GM23338 (cell line): ENCODE data around the gene THSD4.

Source experiments
- CTCF ChIP-seq, 2 experiments: fragments of 200-600 bp in 1 of 2; sonication (generic) in 1 of 2; conservative IDR thresholded peaks; 2 replicates each; pipeline versions ENCODE4 v1.5.1 to v1.6.1; 2016 to 2017; ENCODE audit warnings: antibody characterized with exemption in 2 of 2, low read depth in 2 of 2, mild to moderate bottlenecking in 2 of 2, moderate library complexity in 1 of 2
- EZH2 ChIP-seq: fragments of 200-600 bp; sonication (generic); IDR thresholded peaks from one replicate; pipeline ENCODE4 v1.8.0; 2017; ENCODE audit warnings: antibody characterized with exemption, mild to moderate bottlenecking, low read depth; ENCODE audit not compliant: unreplicated experiment

GRCh38 chr15:71564217-71564616 lies 448.9 kb downstream of the THSD4 start:
- no peak for TF ChIP-seq CTCF (conservative IDR thresholded peaks at IDR 0.05; ENCODE audit: low read depth in 2 of 2)
- TF ChIP-seq EZH2: no peak
